ENCODE results near the gene SH3BP5L.

DNA sequence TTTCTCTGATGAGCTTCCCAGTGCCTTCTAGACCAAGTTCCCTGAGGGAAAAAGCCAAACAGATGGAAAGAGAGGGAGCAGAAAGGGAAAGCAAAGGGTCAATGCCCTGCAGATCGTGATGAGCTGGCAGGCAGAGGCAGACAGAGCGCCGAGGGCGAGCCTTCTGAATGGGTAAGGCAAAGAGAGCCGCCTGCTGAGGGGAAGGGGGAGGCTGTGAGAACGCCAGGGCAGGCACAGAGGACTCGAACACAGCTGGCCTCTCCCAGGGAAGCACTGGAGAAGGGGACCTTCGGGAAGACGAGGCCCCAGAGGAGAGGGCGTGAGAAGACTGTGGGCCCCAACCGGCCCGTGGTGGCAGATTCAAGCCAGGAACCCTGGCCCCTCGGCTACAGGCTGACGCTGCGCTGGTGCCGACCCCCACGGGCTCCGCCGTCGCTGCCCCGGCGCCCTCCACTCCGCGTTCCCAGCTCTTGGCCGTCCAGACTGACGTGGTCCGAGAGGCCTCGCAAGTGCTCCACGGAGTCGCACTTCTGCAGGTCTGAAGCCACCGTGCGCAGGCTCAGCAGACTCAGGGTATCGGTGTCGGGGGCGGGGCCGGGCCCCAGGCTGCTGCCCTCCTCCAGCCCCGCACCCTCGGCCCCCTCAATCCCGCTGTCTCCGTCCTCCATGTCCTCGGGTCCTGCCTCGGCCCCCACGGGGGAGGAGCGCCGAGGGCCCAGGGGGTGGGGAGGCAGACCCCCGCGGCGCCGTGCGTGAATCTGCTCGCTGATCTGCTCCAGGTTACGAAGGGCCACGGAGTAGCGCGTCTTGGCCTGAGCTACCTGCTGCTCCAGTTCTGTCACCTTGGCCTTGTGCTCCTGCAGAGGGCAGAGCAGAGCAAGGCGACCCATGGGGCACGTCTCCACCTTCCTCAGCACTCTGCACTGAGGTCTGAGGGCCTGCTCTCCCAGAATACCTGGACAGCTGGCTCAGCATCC is 13.9 kb downstream of the SH3BP5L start:
- TF ChIP-seq, protein P1, sequence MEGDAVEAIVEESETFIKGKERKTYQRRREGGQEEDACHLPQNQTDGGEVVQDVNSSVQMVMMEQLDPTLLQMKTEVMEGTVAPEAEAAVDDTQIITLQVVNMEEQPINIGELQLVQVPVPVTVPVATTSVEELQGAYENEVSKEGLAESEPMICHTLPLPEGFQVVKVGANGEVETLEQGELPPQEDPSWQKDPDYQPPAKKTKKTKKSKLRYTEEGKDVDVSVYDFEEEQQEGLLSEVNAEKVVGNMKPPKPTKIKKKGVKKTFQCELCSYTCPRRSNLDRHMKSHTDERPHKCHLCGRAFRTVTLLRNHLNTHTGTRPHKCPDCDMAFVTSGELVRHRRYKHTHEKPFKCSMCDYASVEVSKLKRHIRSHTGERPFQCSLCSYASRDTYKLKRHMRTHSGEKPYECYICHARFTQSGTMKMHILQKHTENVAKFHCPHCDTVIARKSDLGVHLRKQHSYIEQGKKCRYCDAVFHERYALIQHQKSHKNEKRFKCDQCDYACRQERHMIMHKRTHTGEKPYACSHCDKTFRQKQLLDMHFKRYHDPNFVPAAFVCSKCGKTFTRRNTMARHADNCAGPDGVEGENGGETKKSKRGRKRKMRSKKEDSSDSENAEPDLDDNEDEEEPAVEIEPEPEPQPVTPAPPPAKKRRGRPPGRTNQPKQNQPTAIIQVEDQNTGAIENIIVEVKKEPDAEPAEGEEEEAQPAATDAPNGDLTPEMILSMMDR (IDR thresholded peaks at IDR 0.05): no peak
- TF ChIP-seq EP300 (IDR thresholded peaks at IDR 0.05): no peak
- no peak for TF ChIP-seq POLR2AphosphoS5 (IDR thresholded peaks at IDR 0.05)
- no peak for TF ChIP-seq POLR2A (IDR thresholded peaks at IDR 0.05)

All from stomach (tissue), 4 donors.